ENCODE data around the gene SLC37A1. TPM values are rescaled to one million over a fixed set of nuclear protein-coding genes. Genes with fewer than 3 reads are reported as not detected.

Gene SLC37A1
- total RNA-seq, 1 experiment from 2014 or later: 37.7 TPM

- Histone ChIP-seq H2BK15ac (ENCODE audit: low read depth, low read length) (no peak overlapping the region), H3K4me2 (ENCODE audit: insufficient read depth, insufficient read length, low read length) (no peak overlapping the region), H3K14ac (ENCODE audit: insufficient read depth, low read length) (no peak overlapping the region), H2BK5ac (ENCODE audit: insufficient read length, low read length) (no peak overlapping the region), H3K9ac (ENCODE audit: extremely low read depth, insufficient read length, low read length) (no peak overlapping the region), H2AK5ac (ENCODE audit: insufficient read length, low read length) (no peak overlapping the region), H3K79me2 (ENCODE audit: insufficient read depth, low read length) (no peaks in the 10 kb centered on the region), H3K27ac (ENCODE audit: insufficient read length, low read depth, low read length) (no peak overlapping the region), H4K8ac (replicated peaks; ENCODE audit: insufficient read length, low read depth, low read length) (no peak overlapping the region), H3K4ac (ENCODE audit: low read depth, low read length) (no peak overlapping the region), H3K23me2 (ENCODE audit: insufficient read length, low read depth, low read length, poor library complexity, severe bottlenecking) (no peaks in the 10 kb centered on the region), H3K56ac (ENCODE audit: insufficient read length, low read depth, low read length) (no peak overlapping the region), H4K91ac (ENCODE audit: insufficient read length, low read depth, low read length) (no peak overlapping the region), H3K79me1 (ENCODE audit: insufficient read depth, low read depth, low read length, poor library complexity, severe bottlenecking) (no peaks in the 10 kb centered on the region), H3K9me3 (ENCODE audit: control insufficient read depth, low read depth, low read length) (no peaks in the 10 kb centered on the region), H4K20me1 (ENCODE audit: control insufficient read depth, insufficient read depth, insufficient read length) (no peaks in the 10 kb centered on the region), H2AFZ (ENCODE audit: low read length) (no peak overlapping the region), H2BK12ac (ENCODE audit: insufficient read length, low read depth, low read length) (no peak overlapping the region), H3K4me1 (ENCODE audit: insufficient read depth, low read length) (no peaks in the 10 kb centered on the region; the same call in 1 of the 2 replicates), H4K5ac (ENCODE audit: insufficient read length, low read depth, low read length) (no peak overlapping the region), H3K23ac (ENCODE audit: insufficient read length, low read depth, low read length) (no peak overlapping the region), H3T11ph (ENCODE audit: low read length) (no peak overlapping the region), H2BK120ac (ENCODE audit: low read depth, low read length, poor library complexity, severe bottlenecking) (no peak overlapping the region), H2BK20ac (ENCODE audit: low read depth, low read length, poor library complexity, severe bottlenecking) (no peak overlapping the region), H3K27me3 (ENCODE audit: insufficient read depth, low read length) (no peaks in the 10 kb centered on the region), H3K18ac (ENCODE audit: insufficient read length, low read depth, low read length) (no peak overlapping the region)
- Mint-ChIP-seq H3K27ac (peak overlapping the region in 1 of 3 experiments; percentile 29; a peak in 1 of 7 replicates), H3K4me3 (no peak overlapping the region), H3K4me1 (peaks cover 32 to 35% of the 10 kb centered on the region in 2 experiments), H3K36me3 (ENCODE audit: insufficient read depth in 1 of 3, low read depth in 3 of 3) (peaks cover 28 to 84% (median 72%) of the 10 kb centered on the region in 3 experiments), H3K9me3 (peaks cover 11 to 13% of the 10 kb centered on the region in 2 experiments), H3K27me3 (ENCODE audit: low read depth) (no peaks in the 10 kb centered on the region)
- no CpG with 5 or more reads among the region's 22 CpGs for WGBS (ENCODE audit: extremely low coverage, insufficient read length, low lambda C conversion rate)
- no peak for DNase-seq
- TF ChIP-seq CTCF (conservative IDR thresholded peaks at IDR 0.05): no peak
These were observed 34.3 kb downstream of the SLC37A1 start for GRCh38 chr21:42547906-42548365.
